ENCODE data around the gene MFSD6.

DNA sequence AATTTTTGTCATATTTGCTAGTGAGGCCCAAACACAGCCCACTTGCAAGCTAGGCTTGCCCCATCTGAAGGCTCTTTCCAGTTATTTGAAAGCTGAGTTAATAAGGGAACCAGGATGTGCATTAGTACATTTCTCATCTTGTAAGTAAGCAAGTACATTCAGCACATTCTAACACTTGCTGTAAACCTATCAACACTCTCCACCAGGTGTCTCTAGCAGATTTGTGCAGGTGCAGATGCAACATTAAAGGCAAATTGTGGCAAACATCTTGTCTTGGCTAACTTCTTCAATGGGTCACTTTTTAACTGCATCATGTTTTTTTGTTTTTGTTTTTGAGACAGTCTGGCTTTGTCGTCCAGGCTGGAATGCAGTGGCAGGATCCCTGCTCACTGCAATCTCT lies 25.3 kb upstream of the MFSD6 start:
- TF ChIP-seq CTCF (conservative IDR thresholded peaks at IDR 0.05 in 1 of 2, IDR thresholded peaks at IDR 0.05 in 1 of 2; ENCODE audit: low read depth in 1 of 2, low read length in 2 of 2) (peak; percentile 10 to 38), EZH2 (IDR thresholded peaks at IDR 0.05; ENCODE audit: low read length, missing control alignments) (no peak)
